ENCODE results near the gene BLZF1. TPM values are rescaled to one million over a fixed set of nuclear protein-coding genes. Genes with fewer than 3 reads are reported as not detected.

Gene BLZF1
- total and polyA plus RNA-seq, 2 donors (not counting 1 experiment from before 2014, with no cell fraction given), result 5.9 to 21.3 TPM

- no peak overlapping the region for H3K9ac ChIP-seq (ENCODE audit: low read length)
Observed at GRCh38 chr1:169326261-169326955, 41.6 kb upstream of the BLZF1 start.

DNA sequence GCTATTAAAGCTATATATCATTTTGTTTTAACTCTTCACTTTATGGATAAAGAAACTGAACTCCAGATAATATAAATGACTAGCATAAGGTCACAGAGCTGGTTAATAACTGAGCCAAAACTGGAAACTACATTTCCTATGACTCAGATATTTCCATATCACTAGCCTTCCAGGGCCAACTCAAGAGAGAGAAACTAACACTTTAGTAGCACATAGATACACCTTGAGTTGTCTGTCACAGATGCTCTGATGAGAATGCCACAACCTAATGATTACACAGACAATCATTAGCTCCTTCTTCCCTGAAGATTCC is 41.1 kb upstream of the BLZF1 start:
- Histone ChIP-seq H3K4me3 (ENCODE audit: control extremely low read depth in 1 of 5, extremely low read depth in 1 of 5, insufficient read depth in 1 of 5, low read depth in 2 of 5, low read length in 4 of 5) (no peak overlapping the region), H3K4me1 (ENCODE audit: control insufficient read depth in 2 of 2, insufficient read depth in 2 of 2, low read length in 2 of 2) (peaks cover 3 to 11% of the 10 kb centered on the region in 2 donors), H3K27ac (ENCODE audit: low read length in 2 of 2) (no peak overlapping the region), H4K20me1 (ENCODE audit: control insufficient read depth, insufficient read depth, low read length, poor library complexity, severe bottlenecking) (no peaks in the 10 kb centered on the region), H3K4me2 (replicated peaks; ENCODE audit: low read depth, low read length, poor library complexity, severe bottlenecking) (no peak overlapping the region), H3K27me3 (replicated peaks in 1 of 4; ENCODE audit: control extremely low read depth in 1 of 4, control insufficient read depth in 3 of 4, insufficient read depth in 4 of 4, low read length in 3 of 4) (no peaks in the 10 kb centered on the region), H3K79me2 (ENCODE audit: control insufficient read depth, insufficient read depth, low read length) (no peaks in the 10 kb centered on the region), H3K9ac (ENCODE audit: low read length) (no peak overlapping the region), H3K9me3 (ENCODE audit: control extremely low read depth in 1 of 3, control insufficient read depth in 2 of 3, insufficient read depth in 1 of 3, low read length in 2 of 3) (peaks cover 3 to 7% (median 5%) of the 10 kb centered on the region in 3 donors), H2AFZ (ENCODE audit: insufficient read depth, low read depth, low read length, poor library complexity, severe bottlenecking) (no peak overlapping the region), H3K36me3 (replicated peaks in 1 of 2; ENCODE audit: control extremely low read depth in 1 of 2, control insufficient read depth in 1 of 2, extremely low read depth in 1 of 2, insufficient read depth in 2 of 2, low read length in 1 of 2) (no peaks in the 10 kb centered on the region)
- TF ChIP-seq, protein P1, sequence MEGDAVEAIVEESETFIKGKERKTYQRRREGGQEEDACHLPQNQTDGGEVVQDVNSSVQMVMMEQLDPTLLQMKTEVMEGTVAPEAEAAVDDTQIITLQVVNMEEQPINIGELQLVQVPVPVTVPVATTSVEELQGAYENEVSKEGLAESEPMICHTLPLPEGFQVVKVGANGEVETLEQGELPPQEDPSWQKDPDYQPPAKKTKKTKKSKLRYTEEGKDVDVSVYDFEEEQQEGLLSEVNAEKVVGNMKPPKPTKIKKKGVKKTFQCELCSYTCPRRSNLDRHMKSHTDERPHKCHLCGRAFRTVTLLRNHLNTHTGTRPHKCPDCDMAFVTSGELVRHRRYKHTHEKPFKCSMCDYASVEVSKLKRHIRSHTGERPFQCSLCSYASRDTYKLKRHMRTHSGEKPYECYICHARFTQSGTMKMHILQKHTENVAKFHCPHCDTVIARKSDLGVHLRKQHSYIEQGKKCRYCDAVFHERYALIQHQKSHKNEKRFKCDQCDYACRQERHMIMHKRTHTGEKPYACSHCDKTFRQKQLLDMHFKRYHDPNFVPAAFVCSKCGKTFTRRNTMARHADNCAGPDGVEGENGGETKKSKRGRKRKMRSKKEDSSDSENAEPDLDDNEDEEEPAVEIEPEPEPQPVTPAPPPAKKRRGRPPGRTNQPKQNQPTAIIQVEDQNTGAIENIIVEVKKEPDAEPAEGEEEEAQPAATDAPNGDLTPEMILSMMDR (IDR thresholded peaks at IDR 0.05), result no peak
- no peak for TF ChIP-seq EZH2 (IDR thresholded peaks at IDR 0.05; ENCODE audit: borderline replicate concordance, insufficient read depth, low read depth, low read length, poor library complexity, severe bottlenecking)
- ATAC-seq (ENCODE audit: low read depth), result no peak
- CTCF ChIA-PET, result interaction anchor here (0.9 to 2.1 kb wide), 2 partner anchors 14 to 22 kb away, joined by 3 to 6 read pairs; no protein-coding TSS in a partner anchor
- peaks cover 12% of the 10 kb centered on the region for H3K4me1 Mint-ChIP-seq
- no peaks in the 10 kb centered on the region for H3K27me3 Mint-ChIP-seq
- no peak overlapping the region for H3K4me3 Mint-ChIP-seq
- POLR2A ChIA-PET, result no interaction called here
- no peak overlapping the region for H3K27ac Mint-ChIP-seq
- H3K9me3 Mint-ChIP-seq (ENCODE audit: insufficient read depth), result peaks cover 14% of the 10 kb centered on the region
- intact Hi-C loops (cut with micrococcal nuclease), result no loop called here
- no peak for DNase-seq

More at GRCh38 chr1:169326261-169326955, 41.6 kb upstream of the BLZF1 start:
- no peak for ATAC-seq (ENCODE audit: low read depth)
- ChIA-PET POLR2A (no interaction called here), CTCF (interaction anchor here (0.9 to 2.1 kb wide), 2 partner anchors 14 to 23 kb away, joined by 3 to 6 read pairs; no protein-coding TSS in a partner anchor)
- H3K27ac Mint-ChIP-seq, result no peak overlapping the region
- H2AFZ ChIP-seq (ENCODE audit: insufficient read depth, low read depth, low read length, poor library complexity, severe bottlenecking), result no peak overlapping the region
- H3K4me3 Mint-ChIP-seq, result no peak overlapping the region
- no peak overlapping the region for H3K4me3 ChIP-seq (ENCODE audit: control extremely low read depth in 1 of 5, extremely low read depth in 1 of 5, insufficient read depth in 1 of 5, low read depth in 2 of 5, low read length in 4 of 5)
- H3K27me3 ChIP-seq (replicated peaks in 1 of 4; ENCODE audit: control extremely low read depth in 1 of 4, control insufficient read depth in 3 of 4, insufficient read depth in 4 of 4, low read length in 3 of 4), result no peaks in the 10 kb centered on the region
- no peaks in the 10 kb centered on the region for H3K27me3 Mint-ChIP-seq
- H3K9me3 ChIP-seq (ENCODE audit: control extremely low read depth in 1 of 3, control insufficient read depth in 2 of 3, insufficient read depth in 1 of 3, low read length in 2 of 3), result peaks cover 3 to 7% (median 5%) of the 10 kb centered on the region in 3 donors
- no peak for DNase-seq
- no peak overlapping the region for H3K27ac ChIP-seq (ENCODE audit: low read length in 2 of 2)
- TF ChIP-seq EZH2 (IDR thresholded peaks at IDR 0.05; ENCODE audit: borderline replicate concordance, insufficient read depth, low read depth, low read length, poor library complexity, severe bottlenecking), result no peak
- TF ChIP-seq, protein P1 (IDR thresholded peaks at IDR 0.05), result no peak
- intact Hi-C loops (cut with micrococcal nuclease), result no loop called here
- no peaks in the 10 kb centered on the region for H4K20me1 ChIP-seq (ENCODE audit: control insufficient read depth, insufficient read depth, low read length, poor library complexity, severe bottlenecking)
- peaks cover 12% of the 10 kb centered on the region for H3K4me1 Mint-ChIP-seq
- peaks cover 14% of the 10 kb centered on the region for H3K9me3 Mint-ChIP-seq (ENCODE audit: insufficient read depth)
- no peaks in the 10 kb centered on the region for H3K79me2 ChIP-seq (ENCODE audit: control insufficient read depth, insufficient read depth, low read length)
- H3K4me2 ChIP-seq (replicated peaks; ENCODE audit: low read depth, low read length, poor library complexity, severe bottlenecking), result no peak overlapping the region
- peaks cover 3 to 11% of the 10 kb centered on the region in 2 donors for H3K4me1 ChIP-seq (ENCODE audit: control insufficient read depth in 2 of 2, insufficient read depth in 2 of 2, low read length in 2 of 2)
- no peaks in the 10 kb centered on the region for H3K36me3 ChIP-seq (replicated peaks in 1 of 2; ENCODE audit: control extremely low read depth in 1 of 2, control insufficient read depth in 1 of 2, extremely low read depth in 1 of 2, insufficient read depth in 2 of 2, low read length in 1 of 2)
- WGBS (ENCODE audit: insufficient coverage), result 40% methylated on average over 2 of the region's 3 CpGs
